ENCODE results near the gene AGRN.
"Not testable (repeated sequence)": the region's sequence is repeated elsewhere in the genome, so short reads cannot be mapped to it uniquely, and the experiment has no call there.

Gene AGRN

GRCh38 chr1:1054099-1054700 lies 34.3 kb downstream of the AGRN start:
- no peak for DNase-seq

- DNase-seq = no peak
These were observed 35.1 kb downstream of the AGRN start for GRCh38 chr1:1054971-1055370.

DNA sequence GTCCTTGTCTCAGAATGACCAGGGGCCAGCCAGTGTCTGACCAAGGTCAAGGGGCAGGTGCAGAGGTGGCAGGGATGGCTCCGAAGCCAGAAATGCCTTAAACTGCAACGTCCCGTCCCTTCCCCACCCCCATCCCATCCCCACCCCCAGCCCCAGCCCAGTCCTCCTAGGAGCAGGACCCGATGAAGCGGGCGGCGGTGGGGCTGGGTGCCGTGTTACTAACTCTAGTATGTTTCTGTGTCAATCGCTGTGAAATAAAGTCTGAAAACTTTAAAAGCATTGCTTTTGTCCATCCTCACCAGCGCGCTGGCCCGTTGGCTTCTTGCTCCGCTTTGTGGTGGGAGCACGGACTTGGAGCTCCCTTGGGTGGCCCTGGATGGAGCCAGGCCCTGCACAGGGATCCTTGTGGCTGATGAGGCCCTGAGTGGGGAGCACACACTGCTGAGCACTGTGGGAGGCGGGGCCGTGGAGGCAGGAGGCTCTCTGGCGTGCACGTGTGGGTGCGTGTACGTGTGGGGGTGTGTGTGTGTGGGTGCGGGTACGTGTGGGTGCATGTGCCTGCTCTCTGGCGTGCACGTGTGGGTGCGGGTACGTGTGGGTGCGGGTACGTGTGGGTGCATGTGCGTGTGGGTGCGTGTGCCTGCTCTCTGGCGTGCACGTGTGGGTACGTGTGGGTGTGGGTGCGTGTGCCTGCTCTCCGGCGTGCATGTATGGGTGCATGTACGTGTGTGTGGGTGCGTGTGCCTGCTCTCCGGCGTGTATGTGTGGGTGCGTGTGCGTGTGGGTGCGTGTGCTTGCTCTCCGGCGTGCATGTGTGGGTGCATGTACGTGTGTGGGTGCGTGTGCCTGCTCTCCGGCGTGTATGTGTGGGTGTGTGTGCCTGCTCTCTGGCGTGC lies 36.2 kb downstream of the AGRN start:
- no peak for DNase-seq

GRCh38 chr1:1057769-1058087 lies 37.8 kb downstream of the AGRN start:
- DNase-seq = not testable (repeated sequence)

GRCh38 chr1:1058088-1058905 lies 38.4 kb downstream of the AGRN start:
- DNase-seq = no peak

GRCh38 chr1:1058921-1059493 lies 39.1 kb downstream of the AGRN start:
- no peak for DNase-seq

GRCh38 chr1:1059494-1060280 lies 39.8 kb downstream of the AGRN start:
- DNase-seq = peak; percentile 82

DNA sequence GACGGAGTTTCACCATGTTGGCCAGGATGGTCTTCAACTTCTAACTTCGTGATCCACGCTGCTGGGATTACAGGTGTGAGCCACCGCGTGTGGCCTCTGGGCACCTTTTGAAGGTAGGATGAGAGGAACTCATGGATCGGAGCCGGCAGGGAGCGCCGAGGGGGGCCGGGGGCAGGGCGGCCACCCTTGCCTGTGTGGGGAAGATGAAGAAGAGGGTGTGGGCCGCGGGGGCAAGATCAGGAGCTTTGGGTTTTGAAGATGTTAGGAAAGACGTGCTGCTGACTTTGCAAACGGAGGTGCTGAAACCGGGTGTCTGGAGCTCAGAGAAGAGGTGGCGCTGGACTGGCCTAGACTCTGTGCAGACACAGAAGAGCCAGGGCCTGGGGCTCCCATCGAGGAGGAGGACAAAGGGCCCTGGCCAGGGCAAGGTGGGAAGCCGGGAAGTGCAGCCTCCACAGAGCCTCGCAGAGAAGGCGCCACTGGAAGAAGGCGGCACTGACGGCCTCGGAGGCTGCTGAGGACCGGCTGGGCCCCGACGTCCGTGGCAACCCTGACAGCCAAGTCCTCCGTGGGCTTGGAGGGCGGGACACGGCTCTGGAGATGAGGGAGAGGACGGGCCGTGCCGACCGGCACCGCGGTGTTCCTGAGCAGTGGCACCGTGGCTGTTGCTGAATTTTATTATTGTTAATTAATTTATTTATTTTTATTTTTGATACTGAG lies 40.5 kb downstream of the AGRN start:
- no peak for DNase-seq

DNA sequence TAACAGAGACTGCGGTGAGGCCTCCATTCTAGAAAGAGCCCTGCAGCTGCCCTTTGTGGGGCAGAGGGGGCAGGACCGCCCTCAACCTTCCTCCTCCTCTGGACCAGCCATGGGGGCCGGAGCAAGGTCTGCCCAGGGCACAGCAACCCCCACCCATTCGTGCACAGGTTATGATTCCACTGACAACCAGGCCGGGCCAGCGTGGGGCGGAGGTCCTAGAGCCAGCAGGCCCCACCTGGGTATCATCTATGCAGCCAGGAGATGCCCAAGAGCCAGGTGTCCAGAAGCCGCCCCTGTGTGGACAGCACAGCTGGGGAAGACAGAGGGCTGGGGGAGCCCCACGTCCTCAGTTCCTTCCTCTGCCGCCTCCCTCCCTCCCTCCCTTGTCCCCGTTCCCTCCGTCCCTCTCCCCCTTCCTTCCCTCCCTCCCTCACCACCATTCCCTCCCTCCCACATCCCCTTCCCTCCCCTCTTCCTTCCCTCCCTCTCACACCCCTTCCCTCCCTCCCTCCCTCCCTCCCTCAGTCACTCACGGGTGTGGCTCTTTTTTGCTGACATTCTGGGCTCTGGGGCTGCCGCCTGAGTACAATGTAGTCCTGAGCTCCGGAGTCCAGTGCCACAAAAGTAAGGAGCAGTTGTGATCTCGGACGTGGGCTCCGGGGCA lies 41.9 kb downstream of the AGRN start:
- no peak for DNase-seq

DNA sequence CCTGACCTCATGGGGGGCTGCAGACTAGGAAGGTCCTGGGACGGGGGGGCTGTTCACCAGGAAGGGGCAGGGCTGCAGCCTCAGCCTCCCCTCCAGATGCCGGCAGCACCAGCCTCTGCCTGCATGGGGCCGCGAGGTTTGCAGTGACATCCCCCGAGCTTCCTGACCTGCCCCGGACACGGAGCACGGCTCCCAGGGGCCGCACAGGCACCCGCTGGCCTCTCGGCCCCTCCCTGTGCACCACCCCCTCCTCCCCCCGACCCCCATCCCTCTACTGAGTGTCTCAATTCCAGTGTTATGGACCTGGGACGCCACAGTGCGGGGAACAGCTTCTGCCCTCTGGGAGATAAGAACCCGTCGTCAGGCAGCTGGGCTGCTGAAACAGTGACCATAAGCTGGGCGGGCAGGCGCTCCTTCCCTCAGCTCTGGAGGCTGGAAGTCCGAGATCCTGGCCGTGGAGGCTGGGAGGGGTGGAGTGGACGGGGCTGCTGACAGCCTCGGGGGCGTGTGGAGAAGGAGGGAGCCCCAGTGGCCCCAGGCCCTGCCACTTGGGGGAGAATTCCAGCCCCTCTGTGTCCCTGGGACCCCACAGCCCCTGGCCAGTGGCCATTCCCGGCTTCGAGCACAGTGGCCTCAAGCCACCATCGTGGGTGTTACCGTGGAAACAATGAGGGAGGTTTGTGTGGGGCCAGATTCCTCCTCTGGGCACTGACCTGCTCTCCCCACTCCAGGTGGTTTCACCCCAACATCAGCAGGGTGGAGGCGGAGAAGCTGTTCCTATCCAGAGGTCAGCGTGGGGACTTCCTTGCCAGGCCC lies 42.6 kb downstream of the AGRN start:
- DNase-seq = no peak

GRCh38 chr1:1063261-1063944 lies 43.5 kb downstream of the AGRN start:
- DNase-seq = no peak

DNA sequence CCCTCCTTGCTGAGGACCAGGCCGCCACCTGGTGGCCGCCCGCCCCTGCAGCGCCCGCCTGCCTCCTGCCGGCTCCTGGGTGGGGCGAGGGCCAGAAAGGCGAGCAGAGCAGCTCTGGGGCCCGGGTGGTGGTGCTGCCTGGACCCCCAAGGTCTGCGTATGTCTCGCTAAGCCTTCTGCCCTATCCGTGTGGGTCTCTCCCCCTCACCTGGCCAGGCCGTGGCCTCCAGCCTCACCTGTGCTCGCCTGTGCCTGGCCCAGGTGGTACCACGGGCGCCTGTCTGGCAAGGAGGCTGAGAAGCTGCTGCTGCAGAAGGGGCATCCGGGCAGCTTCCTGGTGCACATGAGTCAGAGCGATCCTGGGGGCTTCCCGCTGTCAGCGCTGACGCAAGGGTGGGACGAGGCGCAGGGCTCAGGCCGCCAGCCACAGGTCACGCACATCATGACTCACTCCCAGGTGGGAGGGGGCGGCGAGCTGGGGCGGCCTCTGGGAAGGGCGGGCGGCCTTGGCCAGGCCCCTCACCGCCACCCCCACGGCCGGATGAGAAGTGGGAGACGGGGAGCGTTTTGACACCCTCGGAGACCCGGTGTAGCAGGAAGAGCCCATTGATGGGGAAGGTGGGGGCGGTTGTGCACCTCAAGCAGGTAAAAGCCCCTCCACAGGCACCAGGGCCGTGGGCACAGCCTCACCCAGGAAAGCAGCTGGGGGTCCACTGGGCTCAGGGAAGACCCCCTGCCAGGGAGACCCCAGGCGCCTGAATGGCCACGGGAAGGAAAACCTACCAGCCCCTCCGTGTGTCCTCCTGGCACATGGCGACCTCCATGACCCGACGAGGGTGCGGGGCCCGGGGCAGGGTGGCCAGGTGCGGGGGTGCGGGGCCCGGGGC lies 44.3 kb downstream of the AGRN start:
- DNase-seq = peak; percentile 66

GRCh38 chr1:1065265-1065939 lies 45.5 kb downstream of the AGRN start:
- no peak for DNase-seq

- not testable (repeated sequence) for DNase-seq
These were observed 46.0 kb downstream of the AGRN start for GRCh38 chr1:1065940-1066304.

DNA sequence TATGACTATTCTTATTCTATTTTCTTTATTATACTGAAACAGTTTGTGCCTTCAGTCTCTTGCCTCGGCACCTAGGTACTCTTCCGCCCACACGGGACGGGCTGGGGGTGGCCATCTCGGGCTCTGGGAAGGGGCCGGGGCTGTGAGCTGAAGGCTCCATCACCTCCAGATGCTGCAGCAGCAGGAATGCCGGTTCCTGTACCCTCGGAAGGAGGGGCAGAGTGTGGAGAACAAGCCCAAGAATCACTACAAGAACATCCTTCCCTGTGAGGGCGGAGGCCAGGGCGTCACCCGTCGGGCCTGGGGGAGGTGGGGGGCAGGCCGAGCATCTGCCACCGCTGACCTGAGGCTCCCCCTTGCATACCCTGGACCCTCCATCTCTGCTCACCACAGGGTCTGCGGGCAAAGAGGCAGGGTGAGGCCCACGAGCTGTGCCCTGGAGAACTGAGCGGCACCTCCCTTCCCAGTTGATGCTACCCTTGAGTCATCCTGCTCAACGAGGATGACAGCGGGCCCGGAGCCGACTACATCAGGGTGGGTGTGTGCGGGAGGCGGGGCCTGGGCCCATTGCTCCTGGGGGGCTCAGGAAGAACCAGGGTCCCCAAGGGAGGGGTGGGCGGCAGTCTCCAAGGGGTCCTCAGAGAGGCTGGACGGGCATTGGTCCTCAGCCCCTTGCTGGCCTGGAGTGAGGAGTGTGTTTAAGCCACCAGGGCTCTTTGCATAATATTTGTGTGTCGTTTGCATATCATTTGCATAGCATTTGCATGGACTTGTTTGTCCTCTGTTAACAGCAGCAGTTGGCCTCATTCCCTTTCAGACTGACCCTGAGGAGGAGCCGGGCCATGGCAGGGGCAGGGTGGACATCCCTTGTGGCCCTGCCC lies 46.7 kb downstream of the AGRN start:
- DNase-seq = no peak

DNA sequence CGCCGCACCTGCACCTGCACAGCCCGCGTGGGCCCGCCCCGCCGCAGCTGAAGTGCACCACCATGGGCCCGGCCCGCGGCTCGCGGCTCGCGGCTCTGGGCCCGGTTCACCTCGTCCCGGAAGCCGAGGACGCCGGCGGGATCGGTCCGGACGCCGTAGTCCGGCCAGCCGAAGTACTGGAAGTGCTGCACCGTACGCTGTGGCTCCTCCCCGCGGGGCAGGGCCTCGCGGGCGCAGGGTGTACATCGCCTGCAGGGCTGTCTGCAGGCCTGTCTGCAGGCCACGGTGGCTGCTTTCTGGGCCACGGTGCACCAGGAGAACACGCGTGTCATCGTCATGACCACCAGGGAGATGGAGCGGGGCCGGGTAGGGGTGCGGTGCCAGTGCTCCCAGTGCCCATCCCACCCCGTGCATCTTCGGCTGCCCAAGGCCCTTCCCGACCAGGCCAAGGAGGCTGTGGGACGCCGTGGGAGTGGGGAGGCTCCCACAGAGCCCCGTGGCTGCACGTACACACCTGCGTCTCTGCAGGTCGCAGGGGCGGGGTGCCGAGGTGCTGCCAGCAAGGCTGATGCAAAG lies 47.5 kb downstream of the AGRN start:
- no peak for DNase-seq

Measured in central memory CD4-positive, alpha-beta T cell (primary cell).